ENCODE data around the gene KRT26.

KRT26 gene

DNA sequence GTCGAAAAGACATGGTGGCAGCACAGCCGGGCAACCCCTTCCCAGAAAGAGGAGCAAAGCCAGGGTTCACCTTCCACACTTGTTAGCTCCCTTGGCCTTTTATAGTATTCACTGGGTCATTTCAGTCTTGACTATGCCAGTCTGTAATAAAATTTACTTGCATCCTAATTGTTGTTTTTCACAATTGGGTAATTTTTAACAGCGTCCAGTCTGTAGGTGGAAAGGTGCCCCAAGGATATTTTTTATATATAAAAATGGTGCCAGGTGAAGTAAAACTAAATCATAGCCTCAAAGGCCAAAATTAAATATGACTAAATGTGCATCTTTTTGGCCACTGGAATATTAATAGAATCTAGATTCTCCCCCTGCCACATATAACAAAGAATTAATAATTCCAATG, at the start of gene KRT26:
Gene KRT26, minus strand, starts transcription at position 101 of the 400 bp plus-strand sequence. Its CDS starts 88 bp downstream, at position 13.
- H3K9me3 Mint-ChIP-seq, result no peaks in the 10 kb centered on the region
- H3K27me3 Mint-ChIP-seq (ENCODE audit: low read depth, poor library complexity), result peaks cover 19% of the 10 kb centered on the region
- H3K4me3 Mint-ChIP-seq, result no peak within 1 kb of the TSS
- no peak within 1 kb of the TSS for H3K27ac Mint-ChIP-seq
- H3K4me1 Mint-ChIP-seq, result peaks cover 7% of the 10 kb centered on the region
- H3K36me3 Mint-ChIP-seq (ENCODE audit: low read depth), result no peaks in the 10 kb centered on the region
- TF ChIP-seq CTCF (IDR thresholded peaks at IDR 0.05), result no peak
- no peak for DNase-seq

GRCh38 chr17:40821536-40821935, 49.5 kb upstream of the KRT26 start:
- Mint-ChIP-seq H3K9me3 (no peaks in the 10 kb centered on the region), H3K36me3 (ENCODE audit: low read depth) (peaks cover 33% of the 10 kb centered on the region), H3K27me3 (ENCODE audit: low read depth, poor library complexity) (peaks cover 30% of the 10 kb centered on the region), H3K4me3 (no peak overlapping the region), H3K27ac (no peak overlapping the region), H3K4me1 (peaks cover 31% of the 10 kb centered on the region)
- DNase-seq, result no peak
- TF ChIP-seq CTCF (IDR thresholded peaks at IDR 0.05), result no peak

DNA sequence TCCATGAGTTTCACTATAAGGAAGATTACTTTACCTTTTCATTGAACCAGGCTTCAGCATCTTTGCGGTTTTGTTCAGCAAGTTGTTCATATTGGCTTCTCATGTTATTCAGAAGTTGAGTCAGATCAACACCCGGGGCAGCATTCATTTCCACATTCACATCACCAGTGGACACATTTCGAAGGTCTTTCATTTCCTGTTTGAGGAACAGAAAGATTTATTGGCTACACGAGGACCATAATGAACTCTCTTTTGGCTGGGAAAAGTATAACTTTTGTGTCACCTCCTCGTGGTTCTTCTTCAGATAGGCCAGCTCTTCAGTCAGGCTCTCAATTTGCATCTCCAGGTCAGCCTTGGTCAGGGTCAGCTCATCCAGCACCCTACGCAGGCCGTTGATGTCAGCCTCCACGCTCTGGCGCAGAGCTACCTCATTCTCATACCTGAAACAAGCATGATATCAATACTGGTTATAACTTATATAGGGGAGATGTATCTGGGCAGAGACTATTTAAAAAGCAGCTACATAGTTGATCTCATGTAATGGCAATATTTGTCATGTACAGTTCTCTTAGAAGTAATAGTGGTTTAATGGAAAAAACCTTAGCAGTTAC, 48.3 kb upstream of the KRT26 start:
- no peak for TF ChIP-seq CTCF (IDR thresholded peaks at IDR 0.05)
- H3K4me3 Mint-ChIP-seq, result peak overlapping the region; percentile 92
- peaks cover 31% of the 10 kb centered on the region for H3K4me1 Mint-ChIP-seq
- no peak for DNase-seq
- no peak overlapping the region for H3K27ac Mint-ChIP-seq
- peaks cover 36% of the 10 kb centered on the region for H3K36me3 Mint-ChIP-seq (ENCODE audit: low read depth)
- no peaks in the 10 kb centered on the region for H3K9me3 Mint-ChIP-seq
- H3K27me3 Mint-ChIP-seq (ENCODE audit: low read depth, poor library complexity), result peaks cover 18% of the 10 kb centered on the region

DNA sequence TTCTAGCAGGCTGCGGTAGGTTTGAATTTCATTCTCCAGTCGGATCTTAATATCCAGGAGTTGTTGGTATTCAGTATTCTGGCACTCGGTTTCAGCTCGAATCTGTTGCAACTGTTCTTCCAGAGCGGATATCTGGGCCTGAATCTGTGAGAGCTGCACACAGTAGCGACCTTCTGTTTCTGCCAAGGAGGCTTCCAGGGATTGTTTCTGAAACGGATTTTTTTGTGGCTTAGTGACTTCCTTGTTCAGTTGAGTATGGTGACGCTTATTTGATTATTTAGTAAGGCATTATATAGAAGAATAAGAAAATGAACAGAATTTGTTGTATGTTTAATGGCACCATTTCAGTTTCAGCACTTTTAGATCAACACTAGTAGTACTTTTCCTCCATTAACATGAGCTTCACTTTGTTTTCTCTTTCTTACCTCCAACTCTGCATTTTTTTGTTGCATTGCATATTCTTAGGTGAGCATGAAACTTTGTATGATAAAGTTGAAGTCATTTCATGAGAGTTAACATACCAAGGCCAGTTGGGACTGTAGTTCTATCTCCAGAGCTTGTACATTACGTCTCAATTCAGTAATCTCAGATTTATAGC, 47.6 kb upstream of the KRT26 start:
- TF ChIP-seq CTCF (IDR thresholded peaks at IDR 0.05), result no peak
- Mint-ChIP-seq H3K27ac (peak overlapping the region; percentile 86), H3K36me3 (ENCODE audit: low read depth) (peaks cover 36% of the 10 kb centered on the region), H3K27me3 (ENCODE audit: low read depth, poor library complexity) (peaks cover 20% of the 10 kb centered on the region), H3K4me1 (peaks cover 31% of the 10 kb centered on the region), H3K4me3 (peak overlapping the region; percentile 92), H3K9me3 (no peaks in the 10 kb centered on the region)
- DNase-seq, result no peak

DNA sequence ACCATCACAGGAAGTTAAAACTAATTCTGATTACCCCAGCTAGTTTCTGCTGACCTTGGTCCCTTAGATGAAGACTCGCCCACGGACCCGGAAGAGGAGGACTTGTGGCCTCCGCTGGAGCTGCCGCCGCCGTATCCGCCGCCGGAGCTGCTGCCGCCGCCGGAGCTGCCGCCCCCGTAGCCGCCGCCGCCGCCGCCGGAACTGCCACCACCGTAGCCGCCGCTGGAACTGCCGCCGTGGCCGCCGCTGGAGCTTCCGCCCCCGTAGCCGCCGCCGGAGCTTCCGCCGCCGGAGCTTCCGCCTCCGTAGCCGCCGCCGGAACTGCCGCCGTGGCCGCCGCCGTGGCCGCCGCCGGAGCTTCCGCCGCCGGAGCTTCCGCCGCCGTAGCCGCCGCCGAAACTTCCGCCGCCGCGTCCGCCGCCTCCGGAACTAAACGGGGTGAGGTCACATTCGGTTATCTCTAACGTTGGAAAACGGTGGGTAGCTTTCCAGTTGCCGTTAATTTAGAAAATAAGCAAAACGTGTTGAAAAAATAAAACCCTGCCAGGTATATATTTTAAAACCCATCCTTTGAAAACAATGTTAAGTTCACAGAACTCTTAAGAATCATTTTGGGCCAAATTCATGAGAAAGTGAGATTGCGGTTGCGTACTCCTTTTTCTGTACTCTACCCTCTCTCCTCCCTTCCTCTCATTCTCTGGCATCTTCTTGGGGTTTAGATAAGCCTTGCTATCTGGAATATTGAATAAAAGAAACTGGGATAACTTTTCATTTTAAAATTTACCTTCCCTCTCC, 46.9 kb upstream of the KRT26 start:
- DNase-seq, result peak; percentile 86
- peak overlapping the region; percentile 92 for H3K4me3 Mint-ChIP-seq
- H3K27ac Mint-ChIP-seq, result peak overlapping the region; percentile 86
- H3K27me3 Mint-ChIP-seq (ENCODE audit: low read depth, poor library complexity), result peaks cover 26% of the 10 kb centered on the region
- H3K36me3 Mint-ChIP-seq (ENCODE audit: low read depth), result peaks cover 36% of the 10 kb centered on the region
- no peaks in the 10 kb centered on the region for H3K9me3 Mint-ChIP-seq
- H3K4me1 Mint-ChIP-seq, result peaks cover 31% of the 10 kb centered on the region
- TF ChIP-seq CTCF (IDR thresholded peaks at IDR 0.05), result no peak

All from nephron progenitor cell (in vitro differentiated cells).